GM10266 (cell line): ENCODE measurements around the gene NDUFV2.
"Not testable (repeated sequence)": the region's sequence is repeated elsewhere in the genome, so short reads cannot be mapped to it uniquely, and the experiment has no call there.

ENCODE experiments used
- DNase-seq: peaks from one replicate; pipeline ENCODE4 v3.0.0; 2012; ENCODE audit errors: extremely low spot score
- TF ChIP-seq, protein P1 (sequence below): IDR thresholded peaks from 2 replicates; pipeline ENCODE4 v1.5.1; 2012; ENCODE audit warnings: mild to moderate bottlenecking, low read depth; ENCODE audit not compliant: control insufficient read depth, insufficient read depth; ENCODE audit errors: missing control alignments

The NDUFV2 gene

DNA sequence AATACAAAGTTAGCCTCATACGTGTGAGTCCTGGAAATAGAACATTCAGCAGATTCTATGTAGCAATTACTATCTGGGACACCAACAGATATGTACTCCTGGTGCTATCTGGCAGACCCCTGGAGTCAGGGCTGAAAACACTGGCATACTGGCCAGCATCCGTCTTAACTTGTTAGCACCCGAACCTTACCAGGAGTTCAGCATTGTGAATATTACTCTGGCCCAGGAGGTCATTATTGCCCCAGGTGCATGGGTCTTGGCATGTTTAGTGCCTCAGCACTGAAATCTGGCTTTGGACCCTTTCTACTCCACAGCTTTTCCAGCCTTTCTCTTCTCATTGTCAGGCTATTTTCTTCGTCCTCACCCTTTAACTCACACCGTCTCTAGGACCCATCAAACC, 11.9 kb upstream of the NDUFV2 start:
- no peak for DNase-seq
- TF ChIP-seq, protein P1, sequence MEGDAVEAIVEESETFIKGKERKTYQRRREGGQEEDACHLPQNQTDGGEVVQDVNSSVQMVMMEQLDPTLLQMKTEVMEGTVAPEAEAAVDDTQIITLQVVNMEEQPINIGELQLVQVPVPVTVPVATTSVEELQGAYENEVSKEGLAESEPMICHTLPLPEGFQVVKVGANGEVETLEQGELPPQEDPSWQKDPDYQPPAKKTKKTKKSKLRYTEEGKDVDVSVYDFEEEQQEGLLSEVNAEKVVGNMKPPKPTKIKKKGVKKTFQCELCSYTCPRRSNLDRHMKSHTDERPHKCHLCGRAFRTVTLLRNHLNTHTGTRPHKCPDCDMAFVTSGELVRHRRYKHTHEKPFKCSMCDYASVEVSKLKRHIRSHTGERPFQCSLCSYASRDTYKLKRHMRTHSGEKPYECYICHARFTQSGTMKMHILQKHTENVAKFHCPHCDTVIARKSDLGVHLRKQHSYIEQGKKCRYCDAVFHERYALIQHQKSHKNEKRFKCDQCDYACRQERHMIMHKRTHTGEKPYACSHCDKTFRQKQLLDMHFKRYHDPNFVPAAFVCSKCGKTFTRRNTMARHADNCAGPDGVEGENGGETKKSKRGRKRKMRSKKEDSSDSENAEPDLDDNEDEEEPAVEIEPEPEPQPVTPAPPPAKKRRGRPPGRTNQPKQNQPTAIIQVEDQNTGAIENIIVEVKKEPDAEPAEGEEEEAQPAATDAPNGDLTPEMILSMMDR = no peak

GRCh38 chr18:9091066-9091476, 11.4 kb upstream of the NDUFV2 start:
- TF ChIP-seq, protein P1 = no peak
- no peak for DNase-seq

GRCh38 chr18:9092665-9093064, 9.8 kb upstream of the NDUFV2 start:
- TF ChIP-seq, protein P1 = no peak
- DNase-seq = no peak

DNA sequence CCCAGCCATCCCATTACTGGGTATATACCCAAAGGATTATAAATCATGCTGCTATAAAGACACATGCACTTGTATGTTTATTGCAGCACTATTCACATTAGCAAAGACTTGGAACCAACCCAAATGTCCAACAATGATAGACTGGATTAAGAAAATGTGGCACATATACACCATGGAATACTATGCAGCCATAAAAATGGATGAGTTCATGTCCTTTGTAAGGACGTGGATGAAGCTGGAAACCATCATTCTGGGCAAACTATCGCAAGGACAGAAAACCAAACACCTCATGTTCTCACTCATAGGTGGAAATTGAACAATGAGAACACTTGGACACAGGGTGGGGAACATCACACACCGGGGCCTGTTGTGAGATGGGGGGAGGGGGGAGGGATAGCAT, 9.4 kb upstream of the NDUFV2 start:
- not testable (repeated sequence) for DNase-seq

- no peak for DNase-seq
- TF ChIP-seq, protein P1 = no peak
These were observed 7.9 kb upstream of the NDUFV2 start for GRCh38 chr18:9094307-9095226.

DNA sequence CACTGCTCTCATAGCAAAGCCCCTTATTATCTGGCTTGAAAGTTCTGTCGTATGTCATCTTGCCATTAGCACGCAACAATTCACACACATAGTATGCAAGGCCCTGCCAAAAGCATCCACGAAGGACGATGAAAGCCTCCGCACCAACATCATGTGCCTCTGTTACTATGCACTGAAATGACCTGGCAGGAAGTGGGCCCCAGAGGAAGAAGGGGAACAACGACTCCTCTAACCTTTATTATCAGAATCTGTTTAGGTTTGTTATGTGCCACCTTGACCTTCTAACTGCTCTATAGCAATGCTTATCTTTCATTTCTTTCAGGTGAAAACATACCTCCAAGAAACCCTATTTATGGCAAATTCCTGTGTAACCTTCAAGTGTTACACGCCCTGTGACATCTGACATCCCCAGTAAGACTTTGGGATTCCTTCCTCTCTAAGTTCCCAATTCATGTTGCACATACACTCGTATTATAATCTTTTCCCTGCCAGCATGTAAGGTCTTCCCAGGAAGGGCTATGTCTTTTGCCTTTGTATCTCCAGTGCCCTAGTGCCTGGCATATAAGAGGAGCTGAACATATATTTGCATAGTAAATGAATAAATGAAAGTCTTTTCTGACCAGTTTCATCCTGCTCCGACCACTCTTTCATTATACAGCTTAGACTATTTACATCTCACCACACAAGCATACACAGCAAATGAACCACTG, 7.0 kb upstream of the NDUFV2 start:
- peak; percentile 57 for DNase-seq
- TF ChIP-seq, protein P1 = no peak

DNA sequence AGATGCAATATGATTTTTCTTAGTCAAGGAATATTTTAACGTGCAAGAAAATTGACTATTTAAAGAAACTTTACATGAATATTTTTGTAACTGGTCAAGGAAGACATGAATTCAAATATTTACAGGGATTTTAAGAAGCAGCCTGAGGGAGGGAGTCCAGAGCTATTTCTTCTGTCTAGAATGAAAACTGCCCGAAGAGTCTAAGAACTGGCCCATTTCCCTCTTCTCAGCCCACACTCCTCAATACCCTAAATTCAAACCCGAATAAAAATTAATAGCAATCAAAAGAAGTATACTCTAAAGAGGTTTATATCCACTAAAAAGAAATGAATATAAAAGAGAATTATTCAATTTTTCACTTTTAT, 6.5 kb upstream of the NDUFV2 start:
- TF ChIP-seq, protein P1 = no peak
- DNase-seq = no peak

DNA sequence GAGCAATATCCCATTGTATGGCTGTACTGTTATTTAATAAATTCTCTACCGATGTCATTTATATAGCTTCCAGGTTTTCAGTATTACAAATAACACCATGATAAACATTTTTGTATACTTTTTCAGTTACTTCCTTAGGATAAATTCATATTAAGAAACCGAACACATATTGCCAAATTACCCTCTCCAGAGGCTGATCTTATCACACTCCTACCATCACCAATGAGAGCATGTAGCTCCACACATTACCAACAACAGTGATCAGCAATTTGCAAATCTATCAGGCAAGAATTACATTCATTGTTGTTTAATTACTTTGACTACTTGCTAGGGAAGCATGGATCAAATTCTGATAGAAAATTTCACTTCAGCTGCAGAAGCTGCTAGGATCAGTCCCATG, 5.8 kb upstream of the NDUFV2 start:
- DNase-seq = no peak

More for the DNA sequence above, 5.8 kb upstream of the NDUFV2 start:
- TF ChIP-seq, protein P1 = no peak
